ENCODE measurements around the gene FRY.

Gene FRY

DNA sequence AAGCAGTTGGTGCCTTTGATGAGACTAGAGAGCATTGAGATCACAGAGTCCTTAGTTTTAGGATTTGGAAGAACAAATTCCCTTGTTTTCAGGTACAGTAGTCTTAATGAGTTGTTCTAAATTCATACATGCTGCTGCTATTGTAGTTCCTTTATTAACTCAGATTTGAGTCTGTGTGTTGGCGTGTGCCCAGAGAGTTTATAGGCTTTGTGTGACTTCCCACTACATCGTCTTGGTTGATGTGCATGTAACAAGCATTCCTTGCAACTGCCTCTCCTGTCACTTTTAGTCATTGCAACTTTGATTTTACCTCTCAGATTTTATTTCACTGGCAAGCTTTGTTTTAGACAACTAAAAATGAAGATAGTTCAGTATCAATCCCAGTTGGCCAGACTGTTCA lies 148.1 kb downstream of the FRY start:
- DNase-seq = no peak

- DNase-seq = no peak
Observed at GRCh38 chr13:32187651-32188050, 156.1 kb downstream of the FRY start.

DNA sequence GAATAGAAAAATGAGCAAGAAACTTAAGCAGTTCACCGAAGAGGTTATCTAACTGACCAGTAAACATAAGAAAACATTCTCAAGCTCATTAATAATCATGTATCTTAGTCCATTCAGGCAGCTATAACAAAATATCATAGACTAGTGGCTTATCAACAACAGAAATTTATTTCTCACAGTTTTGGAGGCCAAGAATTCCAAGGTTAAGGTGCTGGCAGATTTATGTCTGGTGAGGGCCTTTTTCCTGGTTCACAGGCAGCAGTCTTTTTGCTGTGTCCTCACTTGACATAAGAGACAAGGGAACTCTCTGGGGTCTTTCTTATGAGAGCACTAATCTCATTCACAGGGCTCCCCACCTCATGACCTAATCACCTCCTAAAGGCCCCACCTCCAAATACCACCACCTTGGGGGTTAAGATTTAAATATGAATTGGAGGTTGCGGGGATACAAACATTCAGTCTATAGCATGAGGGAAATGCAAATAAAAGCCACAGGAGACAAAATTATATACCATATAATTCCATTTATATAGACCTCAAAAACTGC lies 160.0 kb downstream of the FRY start:
- DNase-seq = no peak

GRCh38 chr13:32195713-32196112 lies 164.1 kb downstream of the FRY start:
- DNase-seq = no peak

- no peak for DNase-seq
Observed at GRCh38 chr13:32199168-32199567, 167.6 kb downstream of the FRY start.

GRCh38 chr13:32200741-32201140 lies 169.2 kb downstream of the FRY start:
- no peak for DNase-seq

- no peak for DNase-seq
Observed at GRCh38 chr13:32201809-32202208, 170.2 kb downstream of the FRY start.

DNA sequence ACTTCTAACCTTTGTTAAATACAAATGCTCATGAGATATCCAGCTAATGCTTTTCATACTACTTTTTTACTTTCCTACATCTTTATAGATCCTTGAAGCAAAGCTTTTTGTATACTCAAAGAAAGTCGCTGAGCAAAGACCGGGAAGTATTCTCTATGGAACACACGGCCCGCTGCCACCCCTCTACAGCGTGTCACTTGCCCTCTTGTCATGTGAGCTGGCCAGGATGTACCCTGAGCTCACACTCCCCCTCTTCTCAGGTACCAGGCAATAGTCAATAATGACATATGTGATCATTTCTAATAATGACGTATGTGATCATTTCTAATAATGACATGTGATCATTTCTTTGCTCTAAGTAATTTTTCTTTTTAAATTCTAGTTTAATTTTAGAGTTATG lies 170.7 kb downstream of the FRY start:
- no peak for DNase-seq

- no peak for DNase-seq
Observed at GRCh38 chr13:32203221-32203620, 171.6 kb downstream of the FRY start.

DNA sequence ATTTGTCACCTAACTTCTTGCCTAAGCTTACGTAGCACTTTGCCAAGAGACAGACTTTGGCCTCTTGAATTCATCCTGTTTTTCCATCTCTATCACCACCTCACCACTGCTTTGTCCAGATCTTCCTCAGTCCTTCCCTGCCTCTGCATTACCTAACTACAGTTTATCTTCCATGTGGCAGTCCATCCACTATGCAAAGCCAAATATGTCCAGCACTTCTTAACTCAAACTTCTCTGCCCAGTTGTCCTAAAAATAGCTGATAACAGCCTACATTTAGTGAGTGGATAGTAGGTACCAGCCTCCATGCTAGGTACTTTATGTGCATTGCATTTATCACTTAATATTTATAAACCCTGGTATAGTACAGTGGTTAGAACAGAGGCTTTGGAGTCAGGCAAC lies 172.2 kb downstream of the FRY start:
- no peak for DNase-seq

DNA sequence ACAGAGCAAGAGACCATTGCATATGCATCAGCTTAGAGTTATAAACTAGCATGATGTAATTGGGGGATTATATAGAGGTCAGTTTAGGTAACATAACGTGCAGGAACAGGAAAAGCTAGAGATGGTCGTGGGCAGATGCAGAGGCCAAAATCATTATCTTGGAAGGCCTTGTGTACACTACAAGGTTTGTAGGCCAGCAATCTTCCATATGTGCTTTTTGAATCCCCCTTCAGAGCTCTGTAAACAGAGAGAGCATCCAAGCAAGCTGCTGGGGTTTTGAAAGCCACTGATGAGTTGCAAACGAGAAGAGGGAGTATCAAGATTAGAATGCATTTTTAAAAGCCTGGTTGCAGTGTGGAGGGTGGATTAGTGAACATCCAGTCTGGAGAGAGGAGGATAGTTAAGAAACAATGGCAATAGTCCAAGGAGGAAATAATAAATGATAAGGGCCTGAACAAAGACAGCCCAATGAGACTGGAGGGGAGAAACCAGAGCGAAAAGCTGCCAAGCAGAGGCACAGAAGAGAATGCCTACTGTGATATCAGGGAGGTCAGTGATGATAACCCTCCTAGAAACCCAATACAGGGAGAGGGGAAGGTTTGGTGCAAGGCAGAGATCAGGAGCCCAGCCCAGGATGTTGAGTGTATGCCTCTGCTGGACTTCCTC lies 174.0 kb downstream of the FRY start:
- DNase-seq = no peak

DNA sequence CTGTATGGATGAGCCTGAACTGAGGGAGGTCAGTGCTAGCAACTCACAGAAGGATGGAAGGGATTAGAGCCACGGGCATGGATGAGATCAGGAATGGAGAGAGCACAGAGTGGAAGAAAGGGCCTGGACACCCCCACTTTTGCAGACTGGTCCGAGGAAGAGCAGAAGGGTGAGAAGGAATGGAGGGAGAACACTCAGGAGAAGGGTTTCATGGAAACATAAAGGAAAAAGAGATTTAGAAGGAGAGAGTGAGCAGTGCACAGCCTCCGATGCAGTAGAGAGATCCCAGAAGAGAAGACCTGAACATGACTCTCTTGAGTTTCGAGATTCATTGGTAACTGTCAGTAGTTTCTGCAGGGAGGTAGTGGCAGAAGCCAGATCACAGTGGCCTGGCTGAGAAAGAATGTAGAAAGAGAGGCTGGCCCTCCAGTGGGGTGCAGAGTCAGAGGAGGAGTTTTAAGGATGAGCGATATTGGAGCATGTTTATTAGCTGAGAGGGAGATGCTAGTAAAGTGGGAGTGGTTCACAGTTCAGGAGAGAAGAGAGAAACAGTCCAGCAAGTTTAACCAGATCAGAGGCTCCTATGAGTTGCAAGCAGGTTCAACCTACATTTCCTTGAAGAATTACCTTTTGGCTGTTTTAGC lies 174.6 kb downstream of the FRY start:
- no peak for DNase-seq

DNA sequence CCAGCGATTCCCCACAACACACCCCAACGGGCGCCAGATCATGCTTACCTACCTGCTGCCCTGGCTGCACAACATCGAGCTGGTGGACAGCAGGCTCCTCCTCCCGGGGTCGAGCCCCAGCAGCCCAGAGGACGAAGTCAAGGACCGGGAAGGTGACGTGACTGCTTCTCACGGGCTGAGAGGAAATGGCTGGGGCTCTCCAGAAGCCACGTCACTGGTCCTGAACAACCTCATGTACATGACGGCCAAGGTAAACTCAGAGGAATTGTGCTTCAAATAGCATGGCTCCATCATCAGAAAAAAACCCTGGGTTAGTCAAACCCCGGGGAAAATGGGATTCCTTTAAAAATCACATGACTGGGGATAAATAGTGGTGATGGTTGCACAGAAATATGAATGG lies 177.3 kb downstream of the FRY start:
- no peak for DNase-seq

DNA sequence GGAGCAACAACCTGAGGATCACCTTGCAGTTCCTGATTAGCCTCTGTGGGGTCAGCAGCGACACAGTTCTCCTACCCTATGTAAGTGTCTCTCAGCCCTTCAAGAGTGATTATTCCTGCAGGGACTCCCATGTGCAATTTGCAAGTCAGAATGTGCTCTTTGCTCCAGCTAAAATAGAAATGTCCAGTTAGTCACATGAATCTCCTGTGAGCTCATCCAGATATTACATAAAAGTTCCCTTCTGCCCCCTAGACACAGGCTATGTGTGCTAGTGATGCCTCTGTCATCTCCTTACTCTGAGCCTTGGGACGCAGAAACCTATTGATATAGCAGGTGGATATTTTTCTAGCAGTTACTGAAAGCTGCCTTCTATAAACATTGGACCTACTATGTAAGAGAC lies 178.1 kb downstream of the FRY start:
- no peak for DNase-seq

- no peak for DNase-seq
Observed at GRCh38 chr13:32210101-32210500, 178.5 kb downstream of the FRY start.

DNA sequence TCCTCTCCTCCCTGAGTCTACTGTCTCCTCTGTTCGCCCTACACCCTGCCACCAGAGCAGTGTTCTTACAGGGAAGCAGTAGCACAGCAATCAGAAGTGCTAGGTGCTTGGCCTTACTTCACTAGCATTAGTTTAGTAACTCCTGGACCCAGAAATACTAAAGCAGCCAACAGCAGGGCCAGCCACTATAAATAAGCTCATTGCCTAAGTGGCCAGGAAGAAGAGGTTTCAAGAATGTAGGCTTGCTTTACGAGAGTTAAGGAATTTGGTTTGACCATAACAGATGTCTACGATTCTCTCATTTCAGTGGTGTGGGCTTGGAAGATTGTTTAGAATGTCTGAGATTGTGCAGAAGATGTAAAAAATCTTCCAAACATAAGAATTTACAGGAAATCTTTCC lies 180.2 kb downstream of the FRY start:
- DNase-seq = no peak

DNA sequence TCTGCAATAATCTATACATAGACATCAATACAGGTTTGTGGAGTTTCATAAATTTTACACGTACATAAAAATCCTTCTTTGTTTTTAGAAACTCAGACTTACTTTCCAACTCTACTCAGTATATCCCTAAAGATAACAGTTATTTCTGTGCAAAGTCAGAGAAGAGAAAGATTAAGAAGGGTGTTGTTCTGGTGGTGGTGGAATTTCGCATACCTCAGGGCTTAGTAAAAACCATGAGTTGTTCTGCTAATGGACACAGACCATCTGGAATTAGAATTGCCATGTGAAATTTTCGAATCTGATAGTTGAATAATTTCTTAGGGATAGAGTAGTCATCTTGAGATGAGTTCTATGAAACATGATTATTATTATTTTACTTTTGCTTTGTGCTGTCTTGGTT lies 180.8 kb downstream of the FRY start:
- no peak for DNase-seq

- no peak for DNase-seq
Observed at GRCh38 chr13:32213626-32214025, 182.1 kb downstream of the FRY start.

- no peak for DNase-seq
Observed at GRCh38 chr13:32214071-32214470, 182.5 kb downstream of the FRY start.

DNA sequence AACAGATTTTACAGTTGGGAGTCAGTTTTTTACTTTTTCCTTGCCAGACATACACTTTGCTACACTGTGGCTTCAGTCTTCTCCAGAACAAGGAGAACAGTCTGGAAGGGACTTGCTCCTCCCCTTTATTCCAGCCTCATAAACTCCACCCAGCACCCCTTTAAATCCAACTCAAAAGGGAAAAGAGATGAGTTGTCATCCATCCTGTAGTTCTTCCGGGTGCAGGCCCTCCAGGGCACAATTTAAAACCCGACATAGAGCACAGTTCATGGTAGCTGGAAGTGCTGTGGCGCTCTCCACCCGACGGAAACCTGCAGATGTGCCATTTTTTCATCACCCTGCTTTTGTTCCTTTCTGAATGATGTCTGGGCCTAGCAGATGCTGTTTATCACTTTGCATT lies 184.7 kb downstream of the FRY start:
- no peak for DNase-seq

DNA sequence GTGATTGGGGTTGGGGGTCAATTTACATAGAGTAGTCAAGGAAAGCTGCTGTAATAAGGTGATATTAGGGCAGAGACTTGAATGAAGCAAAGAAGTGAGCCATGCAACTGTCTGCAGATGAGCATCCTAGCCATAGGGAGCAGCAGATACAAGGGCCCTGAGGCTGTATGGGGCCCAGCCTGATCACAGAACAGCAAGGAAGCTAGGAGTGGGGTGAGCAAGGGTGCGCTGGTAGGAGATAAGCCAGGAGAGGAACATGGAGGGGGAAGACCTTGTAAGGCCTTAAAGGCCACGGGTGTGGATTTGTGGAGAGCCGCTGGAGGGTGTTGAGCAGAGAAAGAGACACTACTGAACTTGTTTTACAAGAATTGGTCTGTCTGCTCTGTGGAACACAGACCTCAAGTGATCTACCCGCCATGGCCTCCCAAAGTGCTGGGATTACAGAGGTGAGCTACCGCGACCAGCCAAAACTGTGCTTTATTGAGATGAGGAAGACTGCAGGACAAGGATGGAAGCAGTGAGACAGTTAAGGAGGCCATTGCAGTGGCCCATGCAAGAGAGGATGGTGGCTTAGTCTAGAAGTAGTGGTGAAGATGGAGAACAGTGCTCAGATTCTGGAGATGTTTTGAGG lies 190.6 kb downstream of the FRY start:
- no peak for DNase-seq

- no peak for DNase-seq
Observed at GRCh38 chr13:32224916-32225315, 193.3 kb downstream of the FRY start.

DNA sequence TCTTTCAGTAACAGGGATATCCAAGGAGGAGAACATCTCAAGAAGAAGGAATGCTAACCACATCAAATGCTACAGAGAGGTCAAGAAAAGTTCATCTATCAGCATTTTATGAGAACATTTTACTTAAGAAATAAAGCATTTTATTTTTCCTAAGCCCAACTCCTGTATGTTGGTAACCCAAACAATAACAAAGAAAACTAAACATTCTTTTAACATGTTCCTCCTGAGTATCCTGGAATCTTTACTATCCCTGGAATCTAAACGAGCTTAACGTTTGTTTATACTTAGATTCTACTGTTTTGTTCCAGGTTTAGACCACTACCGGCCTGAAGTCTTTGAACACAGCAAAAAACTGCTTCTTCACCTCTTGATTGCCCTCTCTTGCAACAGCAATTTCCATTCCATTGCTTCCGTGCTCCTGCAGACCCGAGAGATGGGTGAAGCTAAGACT lies 193.9 kb downstream of the FRY start:
- DNase-seq = no peak

DNA sequence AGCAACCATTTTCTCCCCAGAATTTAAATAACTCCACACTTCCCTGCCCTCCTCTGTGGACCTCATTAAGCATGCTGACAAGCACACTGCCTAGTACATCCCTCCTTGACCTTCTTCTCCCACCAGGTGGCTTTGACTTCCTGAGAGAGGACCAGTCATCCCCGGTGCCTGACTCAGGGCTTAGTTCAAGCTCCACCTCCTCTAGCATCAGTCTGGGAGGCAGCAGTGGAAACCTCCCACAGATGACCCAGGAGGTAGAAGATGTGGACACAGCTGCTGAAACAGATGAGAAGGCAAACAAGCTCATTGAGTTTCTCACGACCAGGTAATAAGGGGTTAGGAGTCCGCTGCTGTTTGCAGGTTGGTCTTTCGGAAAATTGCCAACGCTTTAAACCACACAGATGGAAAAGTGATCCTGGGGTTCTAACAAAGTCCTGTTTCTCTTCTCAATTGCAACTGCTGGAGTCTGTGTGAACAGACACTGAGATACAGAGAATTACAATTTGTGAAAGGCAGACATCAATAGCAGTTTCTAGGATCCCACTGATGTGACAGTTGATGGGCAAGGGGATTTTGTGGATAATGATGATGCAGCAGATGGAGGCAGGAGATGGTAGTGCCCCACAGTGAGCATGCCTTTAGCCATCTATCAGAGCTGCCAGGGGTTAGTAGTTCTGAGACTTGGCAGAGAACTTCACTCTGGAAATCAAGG lies 196.9 kb downstream of the FRY start:
- no peak for DNase-seq
